DND-41 (cell line): ENCODE results near the gene SYDE2.

Source experiments
- ATAC-seq: fragments of 200-7000 bp; cut with Tn5 transposase; 3 replicates; pipeline ENCODE4 v1.9.1; 2021; ENCODE audit warnings: low read depth; ENCODE audit not compliant: insufficient read depth
- DNase-seq: peaks from one replicate; pipeline ENCODE4 v3.0.0-alpha.2; 2020
- H2AFZ ChIP-seq: 2 replicates; pipeline ENCODE4 v1.6.0; 2012; ENCODE audit warnings: low read depth, low read length
- H3K27ac ChIP-seq: 2 replicates; pipeline ENCODE4 v1.5.1; 2012; ENCODE audit warnings: low read length, inconsistent platforms
- H3K27me3 ChIP-seq: fragments of 200-600 bp; sonication (generic); 2 replicates; pipeline ENCODE4 v1.6.0; 2012; ENCODE audit warnings: low read length, mild to moderate bottlenecking, inconsistent platforms; ENCODE audit not compliant: insufficient read depth, poor library complexity
- H3K36me3 ChIP-seq: 2 replicates; pipeline ENCODE4 v1.5.1; 2012; ENCODE audit warnings: low read length, inconsistent platforms; ENCODE audit not compliant: insufficient read depth
- H3K4me1 ChIP-seq: 2 replicates; pipeline ENCODE4 v1.5.1; 2012; ENCODE audit warnings: mild to moderate bottlenecking, low read length; ENCODE audit not compliant: insufficient read depth
- H3K4me2 ChIP-seq: 2 replicates; pipeline ENCODE4 v1.6.0; 2012; ENCODE audit warnings: mild to moderate bottlenecking, moderate library complexity, low read length, inconsistent platforms; ENCODE audit not compliant: insufficient read depth
- H3K4me3 ChIP-seq, 2 experiments: fragments of 200-600 bp in 1 of 2; shearing (Covaris generic) in 1 of 2; 2 replicates each; pipeline ENCODE4 v1.5.1; 2012 to 2016; ENCODE audit warnings: inconsistent platforms in 2 of 2, low read length in 2 of 2, mild to moderate bottlenecking in 2 of 2, low read depth in 1 of 2, moderate library complexity in 1 of 2
- H3K79me2 ChIP-seq: 2 replicates; pipeline ENCODE4 v1.6.0; 2012; ENCODE audit warnings: low read length, inconsistent platforms; ENCODE audit not compliant: insufficient read depth
- H3K9ac ChIP-seq: 2 replicates; pipeline ENCODE4 v1.6.0; 2012; ENCODE audit warnings: low read depth, mild to moderate bottlenecking, inconsistent platforms, low read length, moderate library complexity
- H3K9me3 ChIP-seq: 2 replicates; pipeline ENCODE4 v1.5.1; 2012; ENCODE audit warnings: low read length, moderate library complexity, mild to moderate bottlenecking, inconsistent platforms; ENCODE audit not compliant: insufficient read depth, severe bottlenecking
- H4K20me1 ChIP-seq: 2 replicates; pipeline ENCODE4 v1.6.0; 2012; ENCODE audit warnings: low read length; ENCODE audit not compliant: insufficient read depth
- EZH2 ChIP-seq: IDR thresholded peaks from 3 replicates; pipeline ENCODE4 v1.6.1; 2012; ENCODE audit warnings: borderline replicate concordance, low read depth, mild to moderate bottlenecking, moderate library complexity, low read length, inconsistent platforms; ENCODE audit not compliant: severe bottlenecking
- TF ChIP-seq, protein P1 (sequence below): IDR thresholded peaks from 2 replicates; pipeline ENCODE4 v1.5.1; 2012; ENCODE audit warnings: borderline replicate concordance, low read length, moderate library complexity, mild to moderate bottlenecking; ENCODE audit not compliant: poor library complexity, severe bottlenecking; ENCODE audit errors: extremely low read depth

Gene SYDE2

GRCh38 chr1:85229574-85230097 lies 28.8 kb upstream of the SYDE2 start:
- Histone ChIP-seq H3K27ac (no peak overlapping the region), H4K20me1 (no peaks in the 10 kb centered on the region), H3K27me3 (no peaks in the 10 kb centered on the region), H2AFZ (no peak overlapping the region), H3K36me3 (no peaks in the 10 kb centered on the region), H3K9me3 (no peaks in the 10 kb centered on the region), H3K79me2 (no peaks in the 10 kb centered on the region), H3K9ac (no peak overlapping the region), H3K4me3 (no peak overlapping the region), H3K4me1 (no peaks in the 10 kb centered on the region), H3K4me2 (no peak overlapping the region)
- no peak for TF ChIP-seq EZH2
- TF ChIP-seq, protein P1, sequence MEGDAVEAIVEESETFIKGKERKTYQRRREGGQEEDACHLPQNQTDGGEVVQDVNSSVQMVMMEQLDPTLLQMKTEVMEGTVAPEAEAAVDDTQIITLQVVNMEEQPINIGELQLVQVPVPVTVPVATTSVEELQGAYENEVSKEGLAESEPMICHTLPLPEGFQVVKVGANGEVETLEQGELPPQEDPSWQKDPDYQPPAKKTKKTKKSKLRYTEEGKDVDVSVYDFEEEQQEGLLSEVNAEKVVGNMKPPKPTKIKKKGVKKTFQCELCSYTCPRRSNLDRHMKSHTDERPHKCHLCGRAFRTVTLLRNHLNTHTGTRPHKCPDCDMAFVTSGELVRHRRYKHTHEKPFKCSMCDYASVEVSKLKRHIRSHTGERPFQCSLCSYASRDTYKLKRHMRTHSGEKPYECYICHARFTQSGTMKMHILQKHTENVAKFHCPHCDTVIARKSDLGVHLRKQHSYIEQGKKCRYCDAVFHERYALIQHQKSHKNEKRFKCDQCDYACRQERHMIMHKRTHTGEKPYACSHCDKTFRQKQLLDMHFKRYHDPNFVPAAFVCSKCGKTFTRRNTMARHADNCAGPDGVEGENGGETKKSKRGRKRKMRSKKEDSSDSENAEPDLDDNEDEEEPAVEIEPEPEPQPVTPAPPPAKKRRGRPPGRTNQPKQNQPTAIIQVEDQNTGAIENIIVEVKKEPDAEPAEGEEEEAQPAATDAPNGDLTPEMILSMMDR: no peak
- no peak for ATAC-seq
- no peak for DNase-seq

GRCh38 chr1:85228972-85229371 lies 28.2 kb upstream of the SYDE2 start:
- no peak for TF ChIP-seq EZH2
- TF ChIP-seq, protein P1: no peak
- ATAC-seq (no peak), DNase-seq (no peak)
- Histone ChIP-seq H2AFZ (no peak overlapping the region), H3K27me3 (no peaks in the 10 kb centered on the region), H3K79me2 (no peaks in the 10 kb centered on the region), H4K20me1 (no peaks in the 10 kb centered on the region), H3K36me3 (no peaks in the 10 kb centered on the region), H3K4me2 (no peak overlapping the region), H3K27ac (no peak overlapping the region), H3K9ac (no peak overlapping the region), H3K4me1 (no peaks in the 10 kb centered on the region), H3K9me3 (no peaks in the 10 kb centered on the region), H3K4me3 (no peak overlapping the region)

GRCh38 chr1:85225624-85226380 lies 25.0 kb upstream of the SYDE2 start:
- H4K20me1 ChIP-seq: no peaks in the 10 kb centered on the region
- no peak overlapping the region for H3K4me2 ChIP-seq
- H2AFZ ChIP-seq: no peak overlapping the region
- no peak overlapping the region for H3K27ac ChIP-seq
- no peak overlapping the region for H3K4me3 ChIP-seq
- no peak for TF ChIP-seq EZH2
- TF ChIP-seq, protein P1: no peak
- no peaks in the 10 kb centered on the region for H3K79me2 ChIP-seq
- no peaks in the 10 kb centered on the region for H3K27me3 ChIP-seq
- no peak overlapping the region for H3K9ac ChIP-seq
- DNase-seq: no peak
- no peaks in the 10 kb centered on the region for H3K36me3 ChIP-seq
- H3K9me3 ChIP-seq: no peaks in the 10 kb centered on the region
- no peak for ATAC-seq
- no peaks in the 10 kb centered on the region for H3K4me1 ChIP-seq
